AG09309 (cell line): Measurements from ENCODE around the gene HELZ.
"Not testable (repeated sequence)": the region's sequence is repeated elsewhere in the genome, so short reads cannot be mapped to it uniquely, and the experiment has no call there.

Experiments
- DNase-seq: peaks from one replicate; pipeline ENCODE4 v3.0.0-alpha.2; 2010; ENCODE audit warnings: low read depth
- H3K4me3 ChIP-seq: 2 replicates; pipeline ENCODE4 v1.5.1; 2011; ENCODE audit warnings: mild to moderate bottlenecking, low read depth, low read length, moderate library complexity; ENCODE audit not compliant: control insufficient read depth
- CTCF ChIP-seq: IDR thresholded peaks from 2 replicates; pipeline ENCODE4 v1.5.1; 2011; ENCODE audit warnings: mild to moderate bottlenecking, low read depth, low read length, inconsistent platforms; ENCODE audit not compliant: insufficient read depth, control insufficient read depth; ENCODE audit errors: missing control alignments

HELZ gene

GRCh38 chr17:67262435-67263117, 17.6 kb upstream of the HELZ start:
- DNase-seq = no peak
- no peak overlapping the region for H3K4me3 ChIP-seq
- TF ChIP-seq CTCF = no peak

GRCh38 chr17:67260170-67260987, 15.4 kb upstream of the HELZ start:
- no peak overlapping the region for H3K4me3 ChIP-seq
- no peak for TF ChIP-seq CTCF
- DNase-seq = peak; percentile 51

GRCh38 chr17:67258821-67259468, 13.9 kb upstream of the HELZ start:
- no peak for DNase-seq
- no peak for TF ChIP-seq CTCF
- H3K4me3 ChIP-seq = no peak overlapping the region

GRCh38 chr17:67256075-67256732, 11.2 kb upstream of the HELZ start:
- H3K4me3 ChIP-seq = no peak overlapping the region
- TF ChIP-seq CTCF = no peak
- no peak for DNase-seq

DNA sequence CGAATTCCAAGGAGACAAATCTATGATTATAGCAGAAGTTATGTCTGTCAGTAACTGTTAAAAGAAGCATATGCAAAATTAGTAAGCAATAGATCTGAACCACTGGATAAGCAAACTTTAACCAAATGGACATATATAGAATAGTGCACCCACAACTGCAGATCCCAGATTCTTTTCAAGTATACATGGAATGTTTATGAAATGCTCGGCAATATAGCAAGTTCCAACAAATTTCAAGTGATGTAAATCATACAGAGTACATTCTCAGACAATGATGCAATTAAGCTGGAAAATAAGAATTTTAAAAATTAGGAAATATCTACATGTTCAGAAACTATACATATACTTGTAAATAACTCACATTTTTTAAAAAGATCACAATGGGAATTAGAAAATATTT, 8.4 kb upstream of the HELZ start:
- no peak for DNase-seq
- no peak overlapping the region for H3K4me3 ChIP-seq
- no peak for TF ChIP-seq CTCF

DNA sequence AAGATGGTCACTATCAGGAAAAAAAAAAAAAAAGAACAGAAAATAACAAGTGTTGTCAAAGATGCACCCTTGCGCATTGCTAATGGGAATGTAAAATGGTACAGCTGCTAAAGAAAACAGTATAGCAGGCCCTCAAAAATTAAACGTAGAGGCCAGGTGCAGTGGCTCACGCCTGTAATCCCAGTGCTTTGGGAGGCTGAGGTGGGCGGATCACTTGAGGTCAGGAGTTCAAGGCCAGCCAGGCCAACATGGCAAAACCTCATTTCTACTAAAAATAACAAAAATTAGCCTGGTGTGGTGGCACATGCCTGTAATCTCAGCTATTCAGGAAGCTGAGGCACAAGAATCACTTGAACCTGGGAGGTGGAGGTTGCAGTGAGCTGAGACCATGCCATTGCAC, 6.6 kb upstream of the HELZ start:
- H3K4me3 ChIP-seq, DNase-seq: not testable (repeated sequence)

DNA sequence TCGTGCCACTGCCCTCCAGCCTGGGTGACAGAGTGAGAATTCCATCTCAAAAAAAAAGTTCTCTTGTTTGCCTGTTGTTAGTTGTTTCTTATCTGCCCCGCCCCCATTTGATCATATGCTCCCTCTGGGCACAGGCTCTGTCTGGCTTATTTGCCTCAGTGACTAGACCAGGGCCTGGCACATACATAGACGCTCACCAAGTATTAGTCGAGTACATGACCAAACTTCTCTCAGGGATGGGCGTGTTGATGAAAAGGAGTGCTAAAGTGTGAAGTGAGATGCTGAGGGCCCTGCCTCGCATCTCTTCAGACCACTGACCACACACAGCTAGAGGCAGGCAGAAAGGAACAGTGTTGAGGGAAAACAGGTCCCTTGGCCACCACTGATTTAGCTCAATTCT, 3.3 kb upstream of the HELZ start:
- no peak for TF ChIP-seq CTCF
- H3K4me3 ChIP-seq = no peak overlapping the region
- DNase-seq = no peak
